Lung (tissue), 12 donors: ENCODE measurements around the gene CARNS1. TPM values are rescaled to one million over a fixed set of nuclear protein-coding genes. Genes with fewer than 3 reads are reported as not detected.

Source experiments
- ATAC-seq: fragments of 200-7000 bp; cut with Tn5 transposase; one replicate; pipeline ENCODE4 v1.9.1; 2020; ENCODE audit warnings: moderate number of reproducible peaks; ENCODE audit not compliant: insufficient read depth, low FRiP score
- DNase-seq, 3 donors: peaks; one replicate each; pipeline ENCODE4 v3.0.0-alpha.2; 2013 to 2017
- H3K27ac ChIP-seq, 2 donors: one replicate each; pipeline ENCODE4 v1.5.1; 2013; ENCODE audit warnings: mild to moderate bottlenecking in 2 of 2, moderate library complexity in 2 of 2, control low read depth in 1 of 2, inconsistent platforms in 1 of 2, low read depth in 1 of 2, low read length in 1 of 2
- H3K27me3 ChIP-seq, 3 donors: one replicate each; pipeline ENCODE4 v1.5.1; 2013; ENCODE audit warnings: low read length in 2 of 3; ENCODE audit not compliant: control insufficient read depth in 3 of 3, insufficient read depth in 3 of 3
- H3K36me3 ChIP-seq, 4 donors: one replicate each; pipeline ENCODE4 v1.5.1; 2013; ENCODE audit warnings: low read length in 4 of 4, mild to moderate bottlenecking in 1 of 4, moderate library complexity in 1 of 4; ENCODE audit not compliant: control insufficient read depth in 4 of 4, insufficient read depth in 4 of 4
- H3K4me1 ChIP-seq, 5 donors: one replicate each; pipeline ENCODE4 v1.5.1; 2013; ENCODE audit warnings: low read length in 5 of 5, mild to moderate bottlenecking in 2 of 5, moderate library complexity in 1 of 5; ENCODE audit not compliant: control insufficient read depth in 5 of 5, insufficient read depth in 5 of 5
- H3K4me3 ChIP-seq: one replicate; pipeline ENCODE4 v1.5.1; 2013; ENCODE audit warnings: mild to moderate bottlenecking, control low read depth, moderate library complexity
- H3K9ac ChIP-seq, 2 donors: one replicate each; pipeline ENCODE4 v1.5.1; 2013; ENCODE audit warnings: low read length in 2 of 2, control low read depth in 1 of 2; ENCODE audit not compliant: insufficient read depth in 1 of 2
- H3K9me3 ChIP-seq, 4 donors: one replicate each; pipeline ENCODE4 v1.5.1; 2013; ENCODE audit warnings: low read length in 3 of 4, mild to moderate bottlenecking in 1 of 4, moderate library complexity in 1 of 4; ENCODE audit not compliant: control insufficient read depth in 4 of 4, insufficient read depth in 3 of 4
- whole genome bisulfite sequencing, 2 donors: extraction: QIAGEN DNeasy Blood & Tissue Kit; methylation state at CpG; one replicate each; pipeline ENCODE4 v1.1.7; 2013; 5-methylcytosine and 5-hydroxymethylcytosine counted together
- polyA plus RNA-seq, 2 donors: library from polyadenylated mRNA; stranded (reverse); fragments of 200-250 nt; gene quantifications; one replicate each; pipeline ENCODE4 v1.2.1, GENCODE V29; 2013
- total RNA-seq, 2 donors: library from RNA; depleted of rRNA in 1 of 2; stranded (reverse); fragments of >200 nt in 1 of 2; gene quantifications; one replicate each; pipeline ENCODE4 v1.2.1, GENCODE V29; 2014 to 2021
- TF ChIP-seq, protein P1 (sequence below): IDR thresholded peaks from 2 replicates; pipeline ENCODE4 v1.5.1; 2012; ENCODE audit warnings: mild to moderate bottlenecking; ENCODE audit errors: control extremely low read depth, extremely low read depth
- donor health status: control.
- donor health status: control.
- donor health status: Bipolar disorder and iron deficiency.
- donor health status: healthy.
- donor health status: DM: yes; HTN: yes; CAD: no.

The CARNS1 gene
- total and polyA plus RNA-seq, 4 donors, result 0.15 to 1.7 (median 1.4) TPM

DNA sequence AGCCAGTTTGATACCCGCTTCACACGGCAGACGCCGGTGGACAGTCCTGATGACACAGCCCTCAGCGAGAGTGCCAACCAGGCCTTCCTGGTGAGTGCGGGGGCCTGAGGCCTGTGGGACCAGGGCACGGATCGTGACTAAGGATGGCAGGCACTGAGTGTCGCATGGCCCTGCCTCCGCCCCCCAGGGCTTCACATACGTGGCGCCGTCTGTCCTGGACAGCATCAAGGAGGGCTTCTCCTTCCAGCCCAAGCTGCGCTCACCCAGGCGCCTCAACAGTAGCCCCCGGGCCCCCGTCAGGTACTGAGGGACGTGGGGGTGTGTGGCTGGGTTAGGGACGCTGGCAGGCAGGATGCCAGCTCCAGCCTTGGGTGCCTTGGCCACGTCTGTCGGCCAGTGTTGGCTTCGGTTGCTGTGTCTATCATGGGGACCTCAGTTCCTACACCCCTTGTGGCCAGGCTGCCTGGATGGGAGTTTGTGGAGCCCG lies 19.0 kb downstream of the CARNS1 start:
- Histone ChIP-seq H3K4me1 (peaks cover 0 to 2% (median 1%) of the 10 kb centered on the region in 5 donors), H3K4me3 (no peak overlapping the region)
- no peak for ATAC-seq

DNA sequence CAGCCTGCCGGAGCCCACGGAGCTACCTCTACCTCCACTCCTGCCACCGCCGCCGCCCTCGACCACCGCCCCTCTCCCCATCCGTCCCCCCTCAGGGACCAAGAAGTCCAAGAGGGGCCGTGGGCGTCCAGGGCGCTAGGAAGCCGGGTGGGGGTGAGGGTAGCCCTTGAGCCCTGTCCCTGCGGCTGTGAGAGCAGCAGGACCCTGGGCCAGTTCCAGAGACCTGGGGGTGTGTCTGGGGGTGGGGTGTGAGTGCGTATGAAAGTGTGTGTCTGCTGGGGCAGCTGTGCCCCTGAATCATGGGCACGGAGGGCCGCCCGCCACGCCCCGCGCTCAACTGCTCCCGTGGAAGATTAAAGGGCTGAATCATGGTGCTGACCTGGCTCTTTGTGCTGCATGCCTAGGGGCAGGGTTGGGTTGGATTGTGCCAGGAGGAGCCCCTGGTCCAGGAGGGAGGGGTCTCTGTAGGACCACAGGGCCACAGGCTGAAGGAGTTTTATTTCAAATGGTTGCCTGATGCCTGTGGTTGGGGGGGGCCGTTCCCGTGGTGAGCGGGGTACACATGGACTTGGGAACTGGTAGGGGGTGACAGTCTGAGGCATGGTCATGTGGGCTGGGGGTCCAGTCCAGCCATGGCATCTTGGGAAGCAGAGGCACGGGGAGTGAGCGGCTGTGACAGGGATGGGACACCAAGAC lies 19.7 kb downstream of the CARNS1 start:
- Histone ChIP-seq H3K4me1 (no peaks in the 10 kb centered on the region), H3K27me3 (no peaks in the 10 kb centered on the region), H3K4me3 (no peak overlapping the region), H3K9me3 (no peaks in the 10 kb centered on the region), H3K9ac (no peak overlapping the region), H3K27ac (no peak overlapping the region), H3K36me3 (peaks cover 0 to 71% (median 17%) of the 10 kb centered on the region in 4 donors)
- TF ChIP-seq, protein P1, sequence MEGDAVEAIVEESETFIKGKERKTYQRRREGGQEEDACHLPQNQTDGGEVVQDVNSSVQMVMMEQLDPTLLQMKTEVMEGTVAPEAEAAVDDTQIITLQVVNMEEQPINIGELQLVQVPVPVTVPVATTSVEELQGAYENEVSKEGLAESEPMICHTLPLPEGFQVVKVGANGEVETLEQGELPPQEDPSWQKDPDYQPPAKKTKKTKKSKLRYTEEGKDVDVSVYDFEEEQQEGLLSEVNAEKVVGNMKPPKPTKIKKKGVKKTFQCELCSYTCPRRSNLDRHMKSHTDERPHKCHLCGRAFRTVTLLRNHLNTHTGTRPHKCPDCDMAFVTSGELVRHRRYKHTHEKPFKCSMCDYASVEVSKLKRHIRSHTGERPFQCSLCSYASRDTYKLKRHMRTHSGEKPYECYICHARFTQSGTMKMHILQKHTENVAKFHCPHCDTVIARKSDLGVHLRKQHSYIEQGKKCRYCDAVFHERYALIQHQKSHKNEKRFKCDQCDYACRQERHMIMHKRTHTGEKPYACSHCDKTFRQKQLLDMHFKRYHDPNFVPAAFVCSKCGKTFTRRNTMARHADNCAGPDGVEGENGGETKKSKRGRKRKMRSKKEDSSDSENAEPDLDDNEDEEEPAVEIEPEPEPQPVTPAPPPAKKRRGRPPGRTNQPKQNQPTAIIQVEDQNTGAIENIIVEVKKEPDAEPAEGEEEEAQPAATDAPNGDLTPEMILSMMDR, result no peak
- no peak for DNase-seq
- WGBS, 2 donors, result 80 to 81% methylated on average over 26 of the region's 26 CpGs
- ATAC-seq, result no peak

More for the DNA sequence above, 19.0 kb downstream of the CARNS1 start:
- no peak for DNase-seq
- Histone ChIP-seq H3K36me3 (peaks cover 0 to 66% (median 15%) of the 10 kb centered on the region in 4 donors), H3K9ac (no peak overlapping the region), H3K9me3 (no peaks in the 10 kb centered on the region), H3K27me3 (no peaks in the 10 kb centered on the region), H3K27ac (no peak overlapping the region)
- WGBS, 2 donors, result 86 to 88% methylated on average over 23 of the region's 23 CpGs
- TF ChIP-seq, protein P1, result no peak

DNA sequence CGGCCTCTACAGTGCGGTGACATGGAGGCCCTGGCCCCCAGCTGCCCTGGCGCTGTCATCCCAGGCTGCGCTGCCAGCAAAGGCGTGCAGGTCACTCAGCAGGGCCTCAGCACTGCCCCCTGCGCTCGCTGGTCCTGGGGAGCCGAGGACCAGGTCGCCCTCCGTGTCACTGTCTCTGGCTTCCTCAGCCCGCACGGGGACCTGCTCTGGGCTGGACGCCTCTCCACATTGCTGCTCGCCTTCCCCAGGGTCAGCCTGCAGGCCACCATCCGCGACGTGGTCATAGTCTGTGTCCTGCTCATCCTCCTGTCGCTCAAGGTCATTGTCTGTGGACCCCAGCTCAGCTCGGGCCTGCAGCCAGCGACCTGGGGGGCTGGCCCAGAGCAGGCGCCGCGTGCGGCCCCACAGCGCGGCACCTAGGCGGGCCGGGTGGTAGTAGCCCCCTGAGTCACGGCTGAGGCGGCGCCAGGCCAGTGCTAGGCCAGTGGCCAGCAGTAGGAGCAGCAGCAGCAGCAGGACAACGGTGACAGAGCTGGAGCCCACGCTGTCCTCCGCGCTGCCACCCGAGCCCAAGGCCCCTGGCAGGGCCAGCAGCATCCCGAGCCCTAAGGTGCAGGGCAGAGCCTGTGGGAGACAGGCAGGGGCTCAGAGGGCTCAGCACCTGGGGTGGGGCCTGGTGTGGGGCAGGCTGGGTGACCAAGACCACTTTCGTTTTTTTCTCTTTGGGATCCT lies 20.4 kb downstream of the CARNS1 start:
- Histone ChIP-seq H3K4me3 (no peak overlapping the region), H3K36me3 (peaks cover 0 to 75% (median 14%) of the 10 kb centered on the region in 4 donors), H3K27ac (no peak overlapping the region), H3K9ac (no peak overlapping the region), H3K27me3 (no peaks in the 10 kb centered on the region), H3K4me1 (no peaks in the 10 kb centered on the region), H3K9me3 (no peaks in the 10 kb centered on the region)
- WGBS, 2 donors, result 85 to 92% methylated on average over 38 of the region's 38 CpGs
- DNase-seq, result no peak
- TF ChIP-seq, protein P1, result no peak
- no peak for ATAC-seq
